Ascending aorta (tissue), 2 donors: ENCODE data around the gene SMC2. TPM values are rescaled to one million over a fixed set of nuclear protein-coding genes. Genes with fewer than 3 reads are reported as not detected.

Experiments used
- DNase-seq, 2 donors: peaks; one replicate each; pipeline ENCODE4 v3.0.0-alpha.2; 2019; ENCODE audit warnings: low spot score in 2 of 2
- H3K27ac ChIP-seq, 2 donors: fragments of 200-600 bp; sonication (generic); one replicate each; pipeline ENCODE4 v1.5.1; 2016 to 2017; ENCODE audit warnings: mild to moderate bottlenecking in 1 of 2
- H3K27me3 ChIP-seq: fragments of 200-600 bp; sonication (generic); one replicate; pipeline ENCODE4 v1.5.1; 2017
- H3K36me3 ChIP-seq, 2 donors: fragments of 200-600 bp; sonication (generic); one replicate each; pipeline ENCODE4 v1.5.1; 2016
- H3K4me1 ChIP-seq, 2 donors: fragments of 200-600 bp; sonication (generic); one replicate each; pipeline ENCODE4 v1.5.1; 2016 to 2017; ENCODE audit warnings: mild to moderate bottlenecking in 1 of 2
- H3K4me3 ChIP-seq, 2 donors: fragments of 200-600 bp; sonication (generic); one replicate each; pipeline ENCODE4 v1.5.1; 2016 to 2017; ENCODE audit warnings: mild to moderate bottlenecking in 1 of 2
- H3K9me3 ChIP-seq, 2 donors: fragments of 200-600 bp; sonication (generic); one replicate each; pipeline ENCODE4 v1.5.1; 2016
- CTCF ChIP-seq, 3 experiments: fragments of 200-600 bp in 2 of 3; fragments of 450-650 bp in 1 of 3; sonication (generic) in 2 of 3; IDR thresholded peaks; one replicate each; pipeline ENCODE4 v1.5.1; 2016 to 2019; ENCODE audit warnings: antibody characterized with exemption in 3 of 3, mild to moderate bottlenecking in 1 of 3, moderate library complexity in 1 of 3
- intact Hi-C: fragments of 100-400 bp; cut with DNase I; formaldehyde crosslinking; loops from one replicate; pipeline ENCODE4 v1.15.1; 2023
- total RNA-seq: library from RNA; depleted of rRNA; stranded (reverse); fragments of >200 nt; gene quantifications from one replicate; pipeline ENCODE4 v1.1.0, GENCODE V29; 2016

The SMC2 gene
- total RNA-seq, 1 donor from 2014 or later = 2.4 TPM

DNA sequence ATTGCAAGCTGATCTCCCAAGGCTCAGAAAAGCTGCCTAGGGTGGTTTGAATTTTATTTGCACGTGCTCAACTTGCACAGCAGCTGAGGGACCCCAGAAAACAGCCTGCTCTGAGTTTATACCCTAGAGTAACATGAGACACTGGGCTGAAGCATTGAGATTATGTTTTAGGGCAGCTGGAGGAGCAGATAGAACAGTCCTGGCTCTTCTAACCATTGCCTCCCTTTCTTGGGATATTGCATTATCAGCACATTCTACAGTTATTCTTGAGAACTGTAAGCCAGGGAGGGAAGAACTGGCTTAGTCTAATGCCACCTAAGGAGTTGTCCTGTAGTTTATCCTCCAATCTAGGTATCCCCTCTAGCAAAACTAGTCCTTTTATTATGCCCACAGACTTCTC, 10.3 kb downstream of the SMC2 start:
- DNase-seq = no peak
- Histone ChIP-seq H3K27ac (no peak overlapping the region), H3K4me1 (no peaks in the 10 kb centered on the region), H3K27me3 (no peaks in the 10 kb centered on the region), H3K36me3 (peaks cover 16 to 42% of the 10 kb centered on the region in 2 donors), H3K4me3 (no peak overlapping the region), H3K9me3 (no peaks in the 10 kb centered on the region)
- no peak for TF ChIP-seq CTCF (IDR thresholded peaks at IDR 0.05)
- intact Hi-C loops = no loop called here

GRCh38 chr9:104107799-104108198, 13.7 kb downstream of the SMC2 start:
- Histone ChIP-seq H3K4me3 (no peak overlapping the region), H3K9me3 (no peaks in the 10 kb centered on the region), H3K27ac (no peak overlapping the region), H3K36me3 (peaks cover 16 to 28% of the 10 kb centered on the region in 2 donors), H3K27me3 (no peaks in the 10 kb centered on the region), H3K4me1 (no peaks in the 10 kb centered on the region)
- intact Hi-C loops = no loop called here
- no peak for DNase-seq
- TF ChIP-seq CTCF (IDR thresholded peaks at IDR 0.05) = no peak

DNA sequence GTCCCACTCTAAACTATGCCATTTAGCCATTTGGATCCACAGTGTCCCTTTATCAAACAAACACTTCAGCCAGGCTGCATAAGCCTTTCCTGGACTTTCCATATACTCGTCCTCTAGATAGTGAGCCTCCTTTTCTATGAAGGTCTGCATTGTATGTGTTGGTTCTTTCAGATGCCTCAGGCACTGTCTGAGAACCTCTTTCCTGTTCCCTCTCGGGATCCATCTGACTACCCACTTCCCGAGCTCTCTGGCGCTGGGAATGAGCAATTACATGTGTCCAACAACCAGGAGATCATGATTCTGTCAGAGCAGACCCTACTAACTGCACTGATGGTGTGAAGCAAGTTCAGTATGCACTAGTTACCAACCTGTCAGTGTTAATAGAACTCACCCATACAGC, 14.2 kb downstream of the SMC2 start:
- no peak overlapping the region for H3K27ac ChIP-seq
- intact Hi-C loops = no loop called here
- no peak for TF ChIP-seq CTCF (IDR thresholded peaks at IDR 0.05)
- DNase-seq = no peak
- no peak overlapping the region for H3K4me3 ChIP-seq
- H3K36me3 ChIP-seq = peaks cover 14 to 23% of the 10 kb centered on the region in 2 donors
- no peaks in the 10 kb centered on the region for H3K9me3 ChIP-seq
- H3K4me1 ChIP-seq = no peaks in the 10 kb centered on the region
- no peaks in the 10 kb centered on the region for H3K27me3 ChIP-seq

- H3K4me1 ChIP-seq = no peaks in the 10 kb centered on the region
- no peaks in the 10 kb centered on the region for H3K9me3 ChIP-seq
- intact Hi-C loops = no loop called here
- no peak overlapping the region for H3K27ac ChIP-seq
- no peak overlapping the region for H3K4me3 ChIP-seq
- TF ChIP-seq CTCF (IDR thresholded peaks at IDR 0.05) = no peak
- H3K27me3 ChIP-seq = no peaks in the 10 kb centered on the region
- H3K36me3 ChIP-seq = peaks cover 6 to 12% of the 10 kb centered on the region in 2 donors
- DNase-seq = no peak
These were observed 16.4 kb downstream of the SMC2 start for GRCh38 chr9:104110509-104110908.

- Histone ChIP-seq H3K27me3 (no peaks in the 10 kb centered on the region), H3K27ac (no peak overlapping the region), H3K4me3 (no peak overlapping the region), H3K4me1 (no peaks in the 10 kb centered on the region), H3K36me3 (peaks cover 4 to 22% of the 10 kb centered on the region in 2 donors), H3K9me3 (no peaks in the 10 kb centered on the region)
- no peak for DNase-seq
- intact Hi-C loops = no loop called here
- no peak for TF ChIP-seq CTCF (IDR thresholded peaks at IDR 0.05)
These were observed 24.8 kb downstream of the SMC2 start for GRCh38 chr9:104118916-104119315.

- no peak for DNase-seq
- Histone ChIP-seq H3K27ac (no peak overlapping the region), H3K4me1 (no peaks in the 10 kb centered on the region), H3K27me3 (no peaks in the 10 kb centered on the region), H3K36me3 (peaks cover 4 to 33% of the 10 kb centered on the region in 2 donors), H3K4me3 (no peak overlapping the region), H3K9me3 (no peaks in the 10 kb centered on the region)
- intact Hi-C loops = no loop called here
- TF ChIP-seq CTCF (IDR thresholded peaks at IDR 0.05) = no peak
These were observed 26.9 kb downstream of the SMC2 start for GRCh38 chr9:104121022-104121421.
